ENCODE data around the gene SPOCK1.

The SPOCK1 gene

GRCh38 chr5:137481596-137481995, 17.5 kb downstream of the SPOCK1 start:
- intact Hi-C loops (cut with micrococcal nuclease), result no loop called here
- Mint-ChIP-seq H3K27me3 (no peaks in the 10 kb centered on the region), H3K36me3 (ENCODE audit: low read depth) (no peaks in the 10 kb centered on the region)

GRCh38 chr5:137478043-137478442, 21.1 kb downstream of the SPOCK1 start:
- intact Hi-C loops (cut with micrococcal nuclease), result no loop called here
- peaks cover 2% of the 10 kb centered on the region for H3K27me3 Mint-ChIP-seq
- H3K4me3 Mint-ChIP-seq, result no peak overlapping the region
- no peaks in the 10 kb centered on the region for H3K9me3 Mint-ChIP-seq
- H3K36me3 Mint-ChIP-seq (ENCODE audit: low read depth), result no peaks in the 10 kb centered on the region
- H3K4me1 Mint-ChIP-seq (ENCODE audit: low read depth), result no peaks in the 10 kb centered on the region
- H3K27ac Mint-ChIP-seq, result no peak overlapping the region

More at GRCh38 chr5:137481596-137481995, 17.5 kb downstream of the SPOCK1 start:
- Mint-ChIP-seq H3K4me1 (ENCODE audit: low read depth) (no peaks in the 10 kb centered on the region), H3K9me3 (no peaks in the 10 kb centered on the region), H3K4me3 (no peak overlapping the region), H3K27ac (no peak overlapping the region)

- Mint-ChIP-seq H3K9me3 (no peaks in the 10 kb centered on the region), H3K27me3 (peaks cover 6% of the 10 kb centered on the region), H3K27ac (no peak overlapping the region), H3K4me1 (ENCODE audit: low read depth) (no peaks in the 10 kb centered on the region), H3K36me3 (ENCODE audit: low read depth) (no peaks in the 10 kb centered on the region), H3K4me3 (no peak overlapping the region)
- intact Hi-C loops (cut with micrococcal nuclease), result no loop called here
Measured at GRCh38 chr5:137470921-137471220, 28.3 kb downstream of the SPOCK1 start.

DNA sequence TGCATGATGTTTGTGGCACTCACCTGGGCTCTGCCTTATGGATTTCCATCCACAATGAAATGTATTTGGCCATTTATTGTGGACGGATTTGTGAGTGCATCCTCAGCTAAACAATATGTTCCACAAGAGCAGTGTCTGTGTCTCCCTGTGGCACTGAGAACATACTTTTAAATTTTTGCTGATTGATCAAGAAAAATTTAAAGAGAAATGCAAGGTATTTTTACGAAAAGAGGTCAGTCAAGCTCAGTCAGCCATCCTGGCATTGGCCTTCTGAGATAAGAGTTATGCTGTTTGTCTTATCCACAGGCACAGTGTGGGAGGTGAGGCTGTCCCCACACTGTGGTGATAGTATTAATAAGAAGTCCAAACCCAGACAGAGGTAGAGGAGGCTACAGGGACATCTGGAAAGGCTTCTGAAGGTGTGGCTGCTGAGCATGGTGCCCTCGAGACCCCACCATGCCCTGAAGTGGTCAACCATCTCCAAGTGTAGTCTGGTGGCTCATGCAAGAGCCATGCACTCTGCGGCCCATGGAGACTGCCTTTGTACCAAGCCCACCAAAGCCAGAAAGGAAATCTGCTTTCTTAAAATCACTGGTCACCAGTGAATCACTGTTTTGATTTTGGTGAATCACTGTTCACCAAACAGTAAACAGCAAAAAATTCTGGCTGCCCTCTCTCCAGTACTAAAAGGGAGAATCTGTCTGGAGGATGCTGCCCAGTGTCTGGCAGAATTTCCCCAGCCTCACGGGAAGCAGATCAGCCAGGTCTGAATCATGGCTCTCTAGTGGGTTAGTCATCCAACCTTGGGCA, 28.8 kb downstream of the SPOCK1 start:
- intact Hi-C loops (cut with micrococcal nuclease), result no loop called here
- Mint-ChIP-seq H3K27me3 (peaks cover 6% of the 10 kb centered on the region), H3K9me3 (no peaks in the 10 kb centered on the region), H3K36me3 (ENCODE audit: low read depth) (no peaks in the 10 kb centered on the region), H3K4me3 (no peak overlapping the region), H3K4me1 (ENCODE audit: low read depth) (no peaks in the 10 kb centered on the region), H3K27ac (no peak overlapping the region)

- no peak overlapping the region for H3K27ac Mint-ChIP-seq
- H3K27me3 Mint-ChIP-seq, result peaks cover 4% of the 10 kb centered on the region
- no peaks in the 10 kb centered on the region for H3K36me3 Mint-ChIP-seq (ENCODE audit: low read depth)
- no peak overlapping the region for H3K4me3 Mint-ChIP-seq
- intact Hi-C loops (cut with micrococcal nuclease), result no loop called here
- H3K4me1 Mint-ChIP-seq (ENCODE audit: low read depth), result no peaks in the 10 kb centered on the region
- no peaks in the 10 kb centered on the region for H3K9me3 Mint-ChIP-seq
Measured at GRCh38 chr5:137466889-137467288, 32.2 kb downstream of the SPOCK1 start.

GRCh38 chr5:137465930-137466329, 33.2 kb downstream of the SPOCK1 start:
- intact Hi-C loops (cut with micrococcal nuclease), result no loop called here
- Mint-ChIP-seq H3K27me3 (peaks cover 2% of the 10 kb centered on the region), H3K4me3 (no peak overlapping the region), H3K4me1 (ENCODE audit: low read depth) (no peaks in the 10 kb centered on the region), H3K9me3 (no peaks in the 10 kb centered on the region), H3K36me3 (ENCODE audit: low read depth) (no peaks in the 10 kb centered on the region), H3K27ac (no peak overlapping the region)

- intact Hi-C loops (cut with micrococcal nuclease), result no loop called here
- no peaks in the 10 kb centered on the region for H3K9me3 Mint-ChIP-seq
- no peaks in the 10 kb centered on the region for H3K36me3 Mint-ChIP-seq (ENCODE audit: low read depth)
- no peaks in the 10 kb centered on the region for H3K4me1 Mint-ChIP-seq (ENCODE audit: low read depth)
- H3K4me3 Mint-ChIP-seq, result no peak overlapping the region
- H3K27ac Mint-ChIP-seq, result no peak overlapping the region
- H3K27me3 Mint-ChIP-seq, result no peaks in the 10 kb centered on the region
Measured at GRCh38 chr5:137462816-137463520, 36.2 kb downstream of the SPOCK1 start.

DNA sequence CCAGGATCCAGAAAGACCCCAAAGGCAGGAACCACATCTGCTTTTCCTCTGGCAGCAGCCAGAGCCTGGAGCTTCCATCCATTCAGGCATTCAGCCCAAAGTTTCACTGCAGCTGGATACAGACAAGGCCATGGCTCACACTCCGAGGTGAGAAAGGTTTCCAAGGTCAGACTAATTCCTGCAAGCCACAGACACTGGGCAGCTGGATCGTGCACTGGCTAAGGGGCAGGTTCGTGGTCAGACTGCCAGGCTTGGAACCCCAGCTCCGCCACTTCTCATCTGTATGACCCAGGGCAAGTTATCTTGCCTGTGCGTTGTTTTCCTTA, 36.9 kb downstream of the SPOCK1 start:
- no peaks in the 10 kb centered on the region for H3K4me1 Mint-ChIP-seq (ENCODE audit: low read depth)
- H3K27ac Mint-ChIP-seq, result no peak overlapping the region
- H3K9me3 Mint-ChIP-seq, result no peaks in the 10 kb centered on the region
- H3K27me3 Mint-ChIP-seq, result no peaks in the 10 kb centered on the region
- H3K36me3 Mint-ChIP-seq (ENCODE audit: low read depth), result no peaks in the 10 kb centered on the region
- no peak overlapping the region for H3K4me3 Mint-ChIP-seq
- intact Hi-C loops (cut with micrococcal nuclease), result no loop called here

DNA sequence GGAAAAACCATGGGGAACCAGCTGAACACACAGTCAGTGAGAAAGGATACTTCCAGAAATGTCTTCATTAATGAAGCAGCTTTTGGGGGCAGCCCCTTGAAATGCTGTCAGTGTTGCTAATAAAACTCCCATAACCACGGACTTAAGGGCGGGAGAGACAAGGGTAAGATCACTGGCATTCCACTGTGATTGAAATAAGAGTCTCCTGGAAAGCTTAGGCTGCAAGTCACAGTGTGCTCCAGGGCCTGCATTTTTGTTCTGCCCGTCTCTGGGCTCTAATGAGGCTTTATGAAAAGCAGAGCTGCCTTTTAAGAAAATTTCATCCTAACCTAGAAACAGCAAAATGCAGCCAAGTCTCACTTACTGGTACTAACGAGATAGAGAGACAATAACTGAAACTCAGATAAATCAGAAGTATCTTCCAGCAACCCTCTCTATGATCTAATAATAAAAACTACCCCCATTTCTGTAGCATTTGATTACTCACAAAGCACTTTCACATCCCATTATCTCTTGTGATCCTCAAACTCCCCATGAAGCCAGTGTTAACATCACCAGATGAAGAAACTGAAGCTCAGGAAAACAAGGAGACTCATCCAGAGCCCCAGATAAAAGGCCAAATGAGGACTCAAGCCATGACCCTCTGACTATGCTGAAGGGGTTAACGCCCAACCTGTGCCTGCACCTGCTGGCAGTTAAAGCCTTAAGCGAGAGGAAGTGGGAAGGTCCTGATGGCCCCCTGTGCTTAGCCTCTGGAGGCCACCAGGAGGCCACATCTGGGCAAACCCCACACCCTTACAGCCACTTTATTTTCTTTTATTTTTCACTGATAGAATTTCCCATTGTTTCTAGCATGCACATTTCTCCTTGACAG, 37.5 kb downstream of the SPOCK1 start:
- H3K36me3 Mint-ChIP-seq (ENCODE audit: low read depth), result no peaks in the 10 kb centered on the region
- no peaks in the 10 kb centered on the region for H3K27me3 Mint-ChIP-seq
- H3K27ac Mint-ChIP-seq, result no peak overlapping the region
- no peak overlapping the region for H3K4me3 Mint-ChIP-seq
- H3K9me3 Mint-ChIP-seq, result no peaks in the 10 kb centered on the region
- intact Hi-C loops (cut with micrococcal nuclease), result no loop called here
- H3K4me1 Mint-ChIP-seq (ENCODE audit: low read depth), result no peaks in the 10 kb centered on the region

DNA sequence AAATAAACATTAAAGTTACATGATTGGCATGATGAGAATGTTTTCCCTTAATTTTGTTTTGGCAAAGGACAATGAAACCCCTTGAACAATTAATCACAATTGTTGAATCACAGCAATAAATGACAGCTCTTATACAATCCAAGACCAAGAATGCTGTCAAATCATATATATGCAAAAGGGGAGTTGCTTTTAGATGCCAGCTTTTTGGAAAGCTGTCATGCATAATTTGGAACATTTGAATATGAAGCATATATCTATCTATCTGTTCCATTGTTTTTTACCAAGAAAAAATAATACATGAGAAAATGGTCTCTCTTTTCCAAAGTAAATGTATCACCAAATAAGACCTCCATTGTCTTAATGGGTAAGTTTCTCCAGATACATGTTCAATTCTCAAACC, 44.5 kb downstream of the SPOCK1 start:
- Mint-ChIP-seq H3K4me1 (ENCODE audit: low read depth) (no peaks in the 10 kb centered on the region), H3K27ac (no peak overlapping the region), H3K27me3 (no peaks in the 10 kb centered on the region), H3K4me3 (no peak overlapping the region), H3K9me3 (no peaks in the 10 kb centered on the region), H3K36me3 (ENCODE audit: low read depth) (no peaks in the 10 kb centered on the region)
- intact Hi-C loops (cut with micrococcal nuclease), result no loop called here

- Mint-ChIP-seq H3K4me3 (no peak overlapping the region), H3K4me1 (ENCODE audit: low read depth) (no peaks in the 10 kb centered on the region), H3K27ac (no peak overlapping the region), H3K36me3 (ENCODE audit: low read depth) (no peaks in the 10 kb centered on the region), H3K27me3 (no peaks in the 10 kb centered on the region), H3K9me3 (no peaks in the 10 kb centered on the region)
- intact Hi-C loops (cut with micrococcal nuclease), result no loop called here
Measured at GRCh38 chr5:137453483-137454080, 45.5 kb downstream of the SPOCK1 start.

DNA sequence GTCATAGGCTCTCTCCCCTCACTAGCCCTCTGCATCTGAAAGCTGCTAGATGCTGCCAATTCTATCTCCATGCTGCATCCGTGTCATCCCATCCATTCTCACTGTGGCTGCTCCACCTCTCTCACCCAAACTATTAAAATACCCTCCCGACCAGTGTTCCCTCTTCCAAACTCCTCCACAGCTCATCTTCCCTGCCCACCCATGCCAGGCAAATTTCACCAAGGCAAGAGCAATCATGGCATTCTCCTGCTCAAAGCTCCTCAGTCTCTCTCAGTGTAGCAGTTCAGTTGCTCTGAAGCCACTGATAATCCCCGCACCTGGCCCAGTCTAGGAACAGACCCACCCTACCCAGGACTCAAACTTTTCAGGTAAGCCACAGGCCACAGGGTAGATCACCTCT, 48.4 kb downstream of the SPOCK1 start:
- Mint-ChIP-seq H3K36me3 (ENCODE audit: low read depth) (no peaks in the 10 kb centered on the region), H3K27ac (no peak overlapping the region), H3K9me3 (no peaks in the 10 kb centered on the region), H3K4me3 (no peak overlapping the region), H3K4me1 (ENCODE audit: low read depth) (no peaks in the 10 kb centered on the region), H3K27me3 (no peaks in the 10 kb centered on the region)
- intact Hi-C loops (cut with micrococcal nuclease), result no loop called here

- intact Hi-C loops (cut with micrococcal nuclease), result no loop called here
- Mint-ChIP-seq H3K27ac (no peak overlapping the region), H3K36me3 (ENCODE audit: low read depth) (no peaks in the 10 kb centered on the region)
Measured at GRCh38 chr5:137448868-137449267, 50.3 kb downstream of the SPOCK1 start.

GRCh38 chr5:137446615-137447014, 52.5 kb downstream of the SPOCK1 start:
- Mint-ChIP-seq H3K27ac (no peak overlapping the region), H3K9me3 (no peaks in the 10 kb centered on the region), H3K4me3 (no peak overlapping the region), H3K36me3 (ENCODE audit: low read depth) (no peaks in the 10 kb centered on the region), H3K4me1 (ENCODE audit: low read depth) (no peaks in the 10 kb centered on the region), H3K27me3 (no peaks in the 10 kb centered on the region)
- intact Hi-C loops (cut with micrococcal nuclease), result no loop called here

More at GRCh38 chr5:137448868-137449267, 50.3 kb downstream of the SPOCK1 start:
- no peaks in the 10 kb centered on the region for H3K27me3 Mint-ChIP-seq
- H3K4me1 Mint-ChIP-seq (ENCODE audit: low read depth), result no peaks in the 10 kb centered on the region
- H3K9me3 Mint-ChIP-seq, result no peaks in the 10 kb centered on the region
- no peak overlapping the region for H3K4me3 Mint-ChIP-seq

All from dendritic cell treated with granulocyte-macrophage colony-stimulating factor and Interleukin-4, amounts not matched to agents 40 ng/mL and 50 ng/mL, for 4 days (primary cell).